Spleen (tissue), 7 donors: ENCODE measurements around the gene MARCHF10.

Experiments used
- POLR2A ChIP-seq, 3 donors: fragments of 450-650 bp; IDR thresholded peaks; one replicate each; pipeline ENCODE4 v1.5.1; 2017; ENCODE audit warnings: antibody characterized with exemption in 3 of 3, mild to moderate bottlenecking in 1 of 3
- TF ChIP-seq, protein P1 (sequence below), 11 experiments: fragments of 200-600 bp in 7 of 11; fragments of 450-650 bp in 4 of 11; sonication (generic) in 4 of 11; IDR thresholded peaks in 8 of 11; conservative IDR thresholded peaks in 3 of 11; 1 replicate in 7 of 11; 2 replicates in 4 of 11; pipeline versions ENCODE4 v1.4.0 to v1.8.0; 2016 to 2021; ENCODE audit warnings: antibody characterized with exemption in 11 of 11, inconsistent platforms in 4 of 11, mild to moderate bottlenecking in 1 of 11
- donor health status: DM: no; HTN: no; CAD: no; lungs with moderate emphysema.
- donor health status: DM: no; HTN: no; CAD: no.
- donor health status: DM: no; HTN: no; CAD: no.

DNA sequence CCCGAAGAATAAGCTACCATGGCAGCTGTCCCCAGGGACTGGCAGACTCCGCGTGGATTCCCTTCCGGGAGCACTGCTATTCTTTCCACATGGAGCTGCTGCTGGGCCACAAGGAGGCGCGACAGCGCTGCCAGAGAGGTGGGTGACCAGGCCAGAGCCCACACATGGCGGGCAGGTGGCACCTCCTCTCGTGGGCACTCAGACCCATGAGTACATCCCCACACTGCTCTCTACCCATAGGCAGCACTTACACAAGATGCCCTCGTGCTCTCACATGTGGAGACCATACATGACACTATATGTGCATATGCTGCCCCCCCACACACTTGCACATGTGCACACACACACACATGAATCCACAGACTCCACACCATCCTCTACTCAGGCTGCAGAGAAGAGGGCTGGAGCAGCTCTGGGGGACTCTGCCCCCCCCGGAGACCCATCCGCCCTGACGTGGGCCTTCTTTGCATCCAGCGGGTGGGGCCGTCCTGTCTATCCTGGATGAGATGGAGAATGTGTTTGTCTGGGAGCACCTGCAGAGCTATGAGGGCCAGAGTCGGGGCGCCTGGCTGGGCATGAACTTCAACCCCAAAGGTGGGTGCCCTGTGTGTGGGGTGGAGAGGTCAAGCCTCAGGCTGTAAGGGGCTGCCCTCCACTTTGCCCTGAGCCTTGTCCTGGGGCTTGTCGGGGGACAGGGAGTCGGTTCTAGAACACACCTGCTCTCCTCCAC lies 117.8 kb downstream of the MARCHF10 start:
- TF ChIP-seq, protein P1, sequence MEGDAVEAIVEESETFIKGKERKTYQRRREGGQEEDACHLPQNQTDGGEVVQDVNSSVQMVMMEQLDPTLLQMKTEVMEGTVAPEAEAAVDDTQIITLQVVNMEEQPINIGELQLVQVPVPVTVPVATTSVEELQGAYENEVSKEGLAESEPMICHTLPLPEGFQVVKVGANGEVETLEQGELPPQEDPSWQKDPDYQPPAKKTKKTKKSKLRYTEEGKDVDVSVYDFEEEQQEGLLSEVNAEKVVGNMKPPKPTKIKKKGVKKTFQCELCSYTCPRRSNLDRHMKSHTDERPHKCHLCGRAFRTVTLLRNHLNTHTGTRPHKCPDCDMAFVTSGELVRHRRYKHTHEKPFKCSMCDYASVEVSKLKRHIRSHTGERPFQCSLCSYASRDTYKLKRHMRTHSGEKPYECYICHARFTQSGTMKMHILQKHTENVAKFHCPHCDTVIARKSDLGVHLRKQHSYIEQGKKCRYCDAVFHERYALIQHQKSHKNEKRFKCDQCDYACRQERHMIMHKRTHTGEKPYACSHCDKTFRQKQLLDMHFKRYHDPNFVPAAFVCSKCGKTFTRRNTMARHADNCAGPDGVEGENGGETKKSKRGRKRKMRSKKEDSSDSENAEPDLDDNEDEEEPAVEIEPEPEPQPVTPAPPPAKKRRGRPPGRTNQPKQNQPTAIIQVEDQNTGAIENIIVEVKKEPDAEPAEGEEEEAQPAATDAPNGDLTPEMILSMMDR (IDR thresholded peaks at IDR 0.05 in 8 of 11, conservative IDR thresholded peaks at IDR 0.05 in 3 of 11), result no peak
- no peak for TF ChIP-seq POLR2A (IDR thresholded peaks at IDR 0.05)
